Esophagus (tissue), 2 donors: ENCODE results near the gene STKLD1. TPM values are rescaled to one million over a fixed set of nuclear protein-coding genes. Genes with fewer than 3 reads are reported as not detected.

Experiments
- H3K27ac ChIP-seq, 2 donors: one replicate each; pipeline ENCODE4 v1.5.1; 2013; ENCODE audit warnings: low read depth in 2 of 2, mild to moderate bottlenecking in 2 of 2, inconsistent platforms in 1 of 2, low read length in 1 of 2, moderate library complexity in 1 of 2
- H3K27me3 ChIP-seq, 2 donors: one replicate each; pipeline ENCODE4 v1.6.1; 2013; ENCODE audit warnings: low read length in 2 of 2, control low read depth in 1 of 2, mild to moderate bottlenecking in 1 of 2; ENCODE audit not compliant: insufficient read depth in 2 of 2, control insufficient read depth in 1 of 2
- H3K36me3 ChIP-seq, 2 donors: one replicate each; pipeline ENCODE4 v1.6.1; 2013; ENCODE audit warnings: low read length in 1 of 2; ENCODE audit not compliant: control insufficient read depth in 2 of 2, insufficient read depth in 2 of 2
- H3K4me1 ChIP-seq, 2 donors: one replicate each; pipeline ENCODE4 v1.6.1; 2013; ENCODE audit warnings: low read length in 1 of 2; ENCODE audit not compliant: control insufficient read depth in 2 of 2, insufficient read depth in 2 of 2
- H3K4me3 ChIP-seq, 2 donors: one replicate each; pipeline ENCODE4 v1.5.1; 2013; ENCODE audit warnings: low read length in 2 of 2, mild to moderate bottlenecking in 2 of 2, low read depth in 1 of 2, moderate library complexity in 1 of 2
- H3K9me3 ChIP-seq, 2 donors: one replicate each; pipeline ENCODE4 v1.6.1; 2013; ENCODE audit warnings: mild to moderate bottlenecking in 2 of 2, low read depth in 1 of 2, low read length in 1 of 2, moderate library complexity in 1 of 2; ENCODE audit not compliant: control insufficient read depth in 2 of 2, insufficient read depth in 1 of 2
- WGBS, 2 donors: extraction: QIAGEN DNeasy Blood & Tissue Kit; methylation state at CpG; one replicate each; pipeline ENCODE4 v1.1.7; 2013; 5-methylcytosine and 5-hydroxymethylcytosine counted together
- polyA plus RNA-seq, 2 donors: library from polyadenylated mRNA; stranded (reverse); fragments of 200-250 nt; gene quantifications; one replicate each; pipeline ENCODE4 v1.2.3, GENCODE V29; 2013
- donor health status: healthy with polysubstance abuse.
- donor health status: Bipolar disorder and iron deficiency.

The STKLD1 gene
- polyA plus RNA-seq, 2 donors, result 0.49 to 1.3 TPM

DNA sequence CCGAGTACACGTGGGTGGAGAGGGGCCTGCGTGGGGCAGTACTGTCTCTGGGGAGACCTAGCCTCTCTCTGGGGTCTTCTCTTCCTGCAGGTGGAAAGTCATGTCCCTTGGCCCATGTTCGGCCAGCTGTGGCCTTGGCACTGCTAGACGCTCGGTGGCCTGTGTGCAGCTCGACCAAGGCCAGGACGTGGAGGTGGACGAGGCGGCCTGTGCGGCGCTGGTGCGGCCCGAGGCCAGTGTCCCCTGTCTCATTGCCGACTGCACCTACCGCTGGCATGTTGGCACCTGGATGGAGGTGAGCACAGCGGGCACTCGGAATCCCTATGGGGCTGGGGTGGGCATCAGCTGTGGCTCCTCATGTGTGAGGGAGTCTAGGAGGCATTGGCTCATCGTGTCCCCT is 78.2 kb downstream of the STKLD1 start:
- Histone ChIP-seq H3K9me3 (no peaks in the 10 kb centered on the region), H3K4me3 (no peak overlapping the region), H3K36me3 (no peaks in the 10 kb centered on the region), H3K27me3 (no peaks in the 10 kb centered on the region), H3K4me1 (no peaks in the 10 kb centered on the region), H3K27ac (no peak overlapping the region)
- 87 to 92% methylated on average over 19 of the region's 19 CpGs for WGBS, 2 donors

DNA sequence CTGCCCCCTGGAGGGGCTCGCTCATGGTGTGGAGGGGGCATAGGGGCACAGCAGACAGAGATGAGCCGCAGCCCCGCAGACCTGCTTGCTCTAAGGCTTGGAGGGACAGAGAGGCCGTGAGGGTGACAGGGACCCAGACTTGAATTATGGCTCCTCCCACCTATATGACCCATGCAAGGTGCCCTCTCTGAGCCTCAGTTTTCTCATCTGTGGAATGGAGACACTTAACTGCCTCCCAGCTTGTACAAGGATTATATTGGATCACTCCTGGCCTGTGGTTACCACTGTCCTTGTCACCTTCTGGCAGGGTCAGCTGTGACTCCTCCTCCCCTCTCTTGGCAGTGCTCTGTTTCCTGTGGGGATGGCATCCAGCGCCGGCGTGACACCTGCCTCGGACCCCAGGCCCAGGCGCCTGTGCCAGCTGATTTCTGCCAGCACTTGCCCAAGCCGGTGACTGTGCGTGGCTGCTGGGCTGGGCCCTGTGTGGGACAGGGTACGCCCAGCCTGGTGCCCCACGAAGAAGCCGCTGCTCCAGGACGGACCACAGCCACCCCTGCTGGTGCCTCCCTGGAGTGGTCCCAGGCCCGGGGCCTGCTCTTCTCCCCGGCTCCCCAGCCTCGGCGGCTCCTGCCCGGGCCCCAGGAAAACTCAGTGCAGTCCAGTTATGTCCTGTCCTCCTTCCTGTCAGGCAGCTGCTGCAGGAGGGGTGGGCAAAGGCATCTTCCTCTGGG is 78.9 kb downstream of the STKLD1 start:
- no peaks in the 10 kb centered on the region for H3K27me3 ChIP-seq
- WGBS, 2 donors, result 91 to 97% methylated on average over 20 of the region's 20 CpGs

More for the DNA sequence above, 78.9 kb downstream of the STKLD1 start:
- Histone ChIP-seq H3K36me3 (no peaks in the 10 kb centered on the region), H3K27ac (no peak overlapping the region), H3K4me3 (no peak overlapping the region), H3K4me1 (no peaks in the 10 kb centered on the region), H3K9me3 (no peaks in the 10 kb centered on the region)

Other genes starting within 250 kb of the STKLD1 start
- gene GBGT1, start 212.5 kb upstream of the STKLD1 start, polyA plus RNA-seq, result 1 to 10 TPM; 2.1 to 3.7 TPM
- gene OBP2B, start 167.1 kb upstream of the STKLD1 start, polyA plus RNA-seq, result not detected
- 10 to 100 TPM in 1 of 2 donors, 1 to 10 TPM in 1; 7.7 to 15.6 TPM for gene ABO, start 101.2 kb upstream of the STKLD1 start, polyA plus RNA-seq
- 10 to 100 TPM; 17.0 to 21.7 TPM for gene SURF6, start 40.2 kb upstream of the STKLD1 start, polyA plus RNA-seq
- gene MED22, start 28.2 kb upstream of the STKLD1 start, polyA plus RNA-seq, result 10 to 100 TPM in 1 of 2 donors, 1 to 10 TPM in 1; 7.3 to 12.0 TPM
- gene RPL7A, start 28.1 kb upstream of the STKLD1 start, polyA plus RNA-seq, result 1,000 to 10,000 TPM; 2,052 to 3,524 TPM
- 10 to 100 TPM; 34.2 to 41.2 TPM for gene SURF1, start 19.9 kb upstream of the STKLD1 start, polyA plus RNA-seq
- gene SURF2, start 19.8 kb upstream of the STKLD1 start, polyA plus RNA-seq, result 10 to 100 TPM; 32.9 to 36.4 TPM
- gene SURF4, start 306 bp upstream of the STKLD1 start, polyA plus RNA-seq, result 10 to 100 TPM; 39.7 to 64.7 TPM
- gene REXO4, start 41.6 kb downstream of the STKLD1 start, polyA plus RNA-seq, result 10 to 100 TPM; 10.6 to 15.2 TPM
- gene ADAMTS13, start 46.0 kb downstream of the STKLD1 start, polyA plus RNA-seq, result 1 to 10 TPM; 1.2 to 4.3 TPM
- 1 to 10 TPM; 7.0 to 7.9 TPM for gene CACFD1, start 83.6 kb downstream of the STKLD1 start, polyA plus RNA-seq
- gene SLC2A6, start 102.7 kb downstream of the STKLD1 start, polyA plus RNA-seq, result under 1 TPM; 0.69 TPM
- gene MYMK, start 148.6 kb downstream of the STKLD1 start, polyA plus RNA-seq, result not detected
- gene ADAMTSL2, start 158.3 kb downstream of the STKLD1 start, polyA plus RNA-seq, result 1 to 10 TPM in 1 of 2 donors, under 1 TPM in 1; 0.60 to 1.0 TPM
- gene FAM163B, start 233.0 kb downstream of the STKLD1 start, polyA plus RNA-seq, result not detected